ENCODE results near the gene MAP2K4.
"Not testable (repeated sequence)": the region's sequence is repeated elsewhere in the genome, so short reads cannot be mapped to it uniquely, and the experiment has no call there.

The MAP2K4 gene

GRCh38 chr17:12020642-12021622, at the start of gene MAP2K4:
Gene MAP2K4, plus strand, starts transcription at chr17:12020877. Its CDS starts 10 bp downstream, at chr17:12020887.
- DNase-seq (ENCODE audit: low spot score): peak; percentile 83

GRCh38 chr17:11972741-11973140, 47.9 kb upstream of the MAP2K4 start:
- DNase-seq (ENCODE audit: low spot score): not testable (repeated sequence)

GRCh38 chr17:11979795-11980194, 40.9 kb upstream of the MAP2K4 start:
- DNase-seq (ENCODE audit: low spot score): no peak

- no peak for DNase-seq (ENCODE audit: low spot score)
Observed at GRCh38 chr17:11980813-11981212, 39.9 kb upstream of the MAP2K4 start.

GRCh38 chr17:11981862-11982261, 38.8 kb upstream of the MAP2K4 start:
- DNase-seq (ENCODE audit: low spot score): no peak

- DNase-seq (ENCODE audit: low spot score): no peak
Observed at GRCh38 chr17:11986179-11986941, 34.3 kb upstream of the MAP2K4 start.

- DNase-seq (ENCODE audit: low spot score): peak; percentile 83
Observed at GRCh38 chr17:11986942-11987329, 33.7 kb upstream of the MAP2K4 start.

- no peak for DNase-seq (ENCODE audit: low spot score)
Observed at GRCh38 chr17:11990363-11990983, 30.2 kb upstream of the MAP2K4 start.

- no peak for DNase-seq (ENCODE audit: low spot score)
Observed at GRCh38 chr17:11991461-11991860, 29.2 kb upstream of the MAP2K4 start.

GRCh38 chr17:11996722-11997146, 23.9 kb upstream of the MAP2K4 start:
- DNase-seq (ENCODE audit: low spot score): peak; percentile 76

GRCh38 chr17:11997147-11997971, 23.3 kb upstream of the MAP2K4 start, which contains the start of gene ZNF18:
Gene ZNF18, minus strand, starts transcription at chr17:11997475. Its CDS starts 4,646 bp downstream, at chr17:11992829.
- DNase-seq (ENCODE audit: low spot score): peak; percentile 95

GRCh38 chr17:11997972-11998233, 22.8 kb upstream of the MAP2K4 start:
- DNase-seq (ENCODE audit: low spot score): no peak

- no peak for DNase-seq (ENCODE audit: low spot score)
Observed at GRCh38 chr17:11999696-12000095, 21.0 kb upstream of the MAP2K4 start.

- DNase-seq (ENCODE audit: low spot score): no peak
Observed at GRCh38 chr17:12007466-12007865, 13.2 kb upstream of the MAP2K4 start.

- DNase-seq (ENCODE audit: low spot score): no peak
Observed at GRCh38 chr17:12021623-12022140, 1.0 kb downstream of the MAP2K4 start.

- no peak for DNase-seq (ENCODE audit: low spot score)
Observed at GRCh38 chr17:12022310-12022709, 1.6 kb downstream of the MAP2K4 start.

GRCh38 chr17:12024327-12024726, 3.6 kb downstream of the MAP2K4 start:
- DNase-seq (ENCODE audit: low spot score): peak; percentile 67

GRCh38 chr17:12027658-12028057, 7.0 kb downstream of the MAP2K4 start:
- no peak for DNase-seq (ENCODE audit: low spot score)

- DNase-seq (ENCODE audit: low spot score): no peak
Observed at GRCh38 chr17:12028611-12029010, 7.9 kb downstream of the MAP2K4 start.

GRCh38 chr17:12034538-12034937, 13.9 kb downstream of the MAP2K4 start:
- DNase-seq (ENCODE audit: low spot score): no peak

GRCh38 chr17:12035673-12036072, 15.0 kb downstream of the MAP2K4 start:
- DNase-seq (ENCODE audit: low spot score): no peak

All from RKO (cell line).